Measurements from ENCODE around the gene TM4SF20.

DNA sequence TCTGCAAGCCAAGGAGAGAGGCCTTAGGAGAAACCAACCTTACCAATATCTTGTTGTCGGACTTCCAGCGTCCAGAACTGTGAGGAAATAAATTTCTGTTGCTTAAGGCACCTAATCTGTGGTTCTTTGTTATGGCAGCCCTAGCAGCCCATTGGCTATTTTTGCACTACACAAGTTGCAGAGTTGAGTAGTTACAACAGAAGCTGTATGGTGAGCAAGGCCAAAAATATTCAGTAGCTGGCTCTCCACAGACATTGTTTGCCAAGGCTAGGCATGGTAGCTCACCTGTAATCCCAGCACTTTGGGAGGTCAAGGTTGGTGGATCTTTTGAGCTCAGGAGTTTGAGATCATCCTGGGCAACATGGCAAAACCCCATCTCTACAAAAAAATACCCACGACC is 35.7 kb upstream of the TM4SF20 start:
- TF ChIP-seq, protein P1, sequence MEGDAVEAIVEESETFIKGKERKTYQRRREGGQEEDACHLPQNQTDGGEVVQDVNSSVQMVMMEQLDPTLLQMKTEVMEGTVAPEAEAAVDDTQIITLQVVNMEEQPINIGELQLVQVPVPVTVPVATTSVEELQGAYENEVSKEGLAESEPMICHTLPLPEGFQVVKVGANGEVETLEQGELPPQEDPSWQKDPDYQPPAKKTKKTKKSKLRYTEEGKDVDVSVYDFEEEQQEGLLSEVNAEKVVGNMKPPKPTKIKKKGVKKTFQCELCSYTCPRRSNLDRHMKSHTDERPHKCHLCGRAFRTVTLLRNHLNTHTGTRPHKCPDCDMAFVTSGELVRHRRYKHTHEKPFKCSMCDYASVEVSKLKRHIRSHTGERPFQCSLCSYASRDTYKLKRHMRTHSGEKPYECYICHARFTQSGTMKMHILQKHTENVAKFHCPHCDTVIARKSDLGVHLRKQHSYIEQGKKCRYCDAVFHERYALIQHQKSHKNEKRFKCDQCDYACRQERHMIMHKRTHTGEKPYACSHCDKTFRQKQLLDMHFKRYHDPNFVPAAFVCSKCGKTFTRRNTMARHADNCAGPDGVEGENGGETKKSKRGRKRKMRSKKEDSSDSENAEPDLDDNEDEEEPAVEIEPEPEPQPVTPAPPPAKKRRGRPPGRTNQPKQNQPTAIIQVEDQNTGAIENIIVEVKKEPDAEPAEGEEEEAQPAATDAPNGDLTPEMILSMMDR (IDR thresholded peaks at IDR 0.05) = no peak
- TF ChIP-seq POLR2A (IDR thresholded peaks at IDR 0.05) = no peak

Data from vagina (tissue), 2 donors.